Spleen (tissue), 11 donors: ENCODE data around the gene GNG11. TPM values are rescaled to one million over a fixed set of nuclear protein-coding genes. Genes with fewer than 3 reads are reported as not detected.
A peak's percentile ranks its signal among the peaks of the same experiment; 100 is the strongest.
"Not testable (repeated sequence)": the region's sequence is repeated elsewhere in the genome, so short reads cannot be mapped to it uniquely, and the experiment has no call there.

Source experiments
- DNase-seq: peaks from one replicate; pipeline ENCODE4 v3.0.0-alpha.2; 2020
- H3K27ac ChIP-seq, 8 donors: fragments of 200-600 bp; sonication (generic) in 7 of 8; 1 replicate in 4 of 8; 2 replicates in 4 of 8; pipeline versions ENCODE4 v1.5.0 to v1.8.0; 2016 to 2021; ENCODE audit warnings: inconsistent platforms in 4 of 8, mild to moderate bottlenecking in 4 of 8, moderate library complexity in 1 of 8
- H3K27me3 ChIP-seq, 7 donors: fragments of 200-600 bp; sonication (generic) in 6 of 7; replicated peaks in 1 of 7; 1 replicate in 4 of 7; 2 replicates in 3 of 7; pipeline versions ENCODE4 v1.5.0 to v1.8.0; 2016 to 2021; ENCODE audit warnings: inconsistent platforms in 3 of 7, mild to moderate bottlenecking in 1 of 7
- H3K36me3 ChIP-seq, 6 donors: fragments of 200-600 bp; sonication (generic) in 5 of 6; 1 replicate in 4 of 6; 2 replicates in 2 of 6; pipeline versions ENCODE4 v1.5.0 to v1.8.0; 2016 to 2021; ENCODE audit warnings: inconsistent platforms in 2 of 6
- H3K4me1 ChIP-seq, 6 donors: fragments of 200-600 bp; sonication (generic) in 5 of 6; 1 replicate in 3 of 6; 2 replicates in 3 of 6; pipeline versions ENCODE4 v1.5.0 to v1.8.0; 2016 to 2021; ENCODE audit warnings: inconsistent platforms in 3 of 6
- H3K4me3 ChIP-seq, 8 donors: fragments of 200-600 bp; sonication (generic) in 7 of 8; 1 replicate in 4 of 8; 2 replicates in 4 of 8; pipeline versions ENCODE4 v1.5.0 to v1.8.0; 2016 to 2021; ENCODE audit warnings: inconsistent platforms in 4 of 8, mild to moderate bottlenecking in 4 of 8, moderate library complexity in 2 of 8
- H3K9me3 ChIP-seq, 8 donors: fragments of 200-600 bp; sonication (generic) in 7 of 8; 1 replicate in 4 of 8; 2 replicates in 4 of 8; pipeline versions ENCODE4 v1.5.0 to v1.8.0; 2016 to 2021; ENCODE audit warnings: inconsistent platforms in 4 of 8
- CTCF ChIP-seq, 11 experiments: fragments of 200-600 bp in 7 of 11; fragments of 450-650 bp in 4 of 11; sonication (generic) in 4 of 11; IDR thresholded peaks in 8 of 11; conservative IDR thresholded peaks in 3 of 11; 1 replicate in 7 of 11; 2 replicates in 4 of 11; pipeline versions ENCODE4 v1.4.0 to v1.8.0; 2016 to 2021; ENCODE audit warnings: antibody characterized with exemption in 11 of 11, inconsistent platforms in 4 of 11, mild to moderate bottlenecking in 1 of 11
- POLR2A ChIP-seq, 3 donors: fragments of 450-650 bp; IDR thresholded peaks; one replicate each; pipeline ENCODE4 v1.5.1; 2017; ENCODE audit warnings: antibody characterized with exemption in 3 of 3, mild to moderate bottlenecking in 1 of 3
- POLR2AphosphoS5 ChIP-seq, 3 donors: sonication (generic); formaldehyde crosslinking; IDR thresholded peaks; one replicate each; pipeline ENCODE4 v1.5.1; 2017; ENCODE audit warnings: antibody characterized with exemption in 3 of 3
- WGBS, 5 donors: extraction: QIAGEN DNeasy Blood & Tissue Kit in 3 of 5; methylation state at CpG; one replicate each; pipeline versions ENCODE4 v1.1.5 to v1.1.7; 2013 to 2018; 5-methylcytosine and 5-hydroxymethylcytosine counted together
- intact Hi-C: fragments of 100-400 bp; cut with DNase I; formaldehyde crosslinking; loops from one replicate; pipeline ENCODE4 v1.15.0; 2023; ENCODE audit warnings: low total_unique reads
- polyA plus RNA-seq, 3 donors: library from polyadenylated mRNA; stranded (reverse); fragments of 200-250 nt; gene quantifications; one replicate each; pipeline ENCODE4 v1.2.1, GENCODE V29; 2013
- total RNA-seq, 7 donors: library from RNA; depleted of rRNA in 3 of 7; stranded (reverse); fragments of >200 nt in 3 of 7; fragmentation: NEBNext Ultra II Directional in 4 of 7; extraction: Animal tissue kit (Norgen Biotek cat#: 25700) in 4 of 7; gene quantifications; one replicate each; pipeline versions ENCODE4 v1.1.0 to v1.2.1, GENCODE V29; 2016 to 2021
- donor health status: healthy with polysubstance abuse.
- donor health status: DM: no; HTN: no; CAD: no; lungs with moderate emphysema.
- donor health status: DM: no; HTN: no; CAD: no.
- donor health status: Bipolar disorder and iron deficiency.
- donor health status: healthy.
- donor health status: DM: no; HTN: no; CAD: no.
- donor health status: DM: yes; HTN: yes; CAD: no.

GNG11 gene
- total and polyA plus RNA-seq, 10 donors, result 15.5 to 97.3 (median 37.0) TPM

- intact Hi-C loops, result no loop called here
- Histone ChIP-seq H3K4me1 (peaks cover 0 to 7% (median 0%) of the 10 kb centered on the region in 6 donors), H3K27ac (no peak overlapping the region), H3K36me3 (no peaks in the 10 kb centered on the region), H3K27me3 (peaks cover 0 to 6% (median 0%) of the 10 kb centered on the region in 7 donors), H3K4me3 (no peak overlapping the region), H3K9me3 (no peaks in the 10 kb centered on the region)
- TF ChIP-seq POLR2AphosphoS5 (IDR thresholded peaks at IDR 0.05), result no peak
- TF ChIP-seq CTCF (IDR thresholded peaks at IDR 0.05 in 8 of 11, conservative IDR thresholded peaks at IDR 0.05 in 3 of 11), result peak in 10 of 11 experiments; percentile 39 to 81 (median 65)
- no peak for TF ChIP-seq POLR2A (IDR thresholded peaks at IDR 0.05)
- no peak for DNase-seq
- 94 to 100% (median 97%) methylated on average over 1 of the region's 1 CpG for WGBS, 5 donors
Observed at GRCh38 chr7:93902777-93903423, 18.6 kb upstream of the GNG11 start.

- intact Hi-C loops, result no loop called here
- Histone ChIP-seq H3K27me3 (peaks cover 0 to 4% (median 0%) of the 10 kb centered on the region in 7 donors), H3K36me3 (no peaks in the 10 kb centered on the region), H3K4me1 (peaks cover 0 to 7% (median 0%) of the 10 kb centered on the region in 6 donors), H3K27ac (no peak within 1 kb of the TSS), H3K9me3 (no peaks in the 10 kb centered on the region), H3K4me3 (no peak within 1 kb of the TSS)
- WGBS, 5 donors, result 87 to 94% (median 89%) methylated on average over 3 of the region's 3 CpGs
- DNase-seq, result no peak
- TF ChIP-seq POLR2A (IDR thresholded peaks at IDR 0.05) (no peak), CTCF (IDR thresholded peaks at IDR 0.05 in 8 of 11, conservative IDR thresholded peaks at IDR 0.05 in 3 of 11) (no peak), POLR2AphosphoS5 (IDR thresholded peaks at IDR 0.05) (no peak)
Observed at GRCh38 chr7:93906267-93906666, 15.3 kb upstream of the GNG11 start, which contains the start of gene GNGT1. Gene GNGT1 (plus strand): TSS chr7:93906567. CDS start chr7:93906747, 180 bp downstream.

GRCh38 chr7:93910076-93910994 is 11.2 kb upstream of the GNG11 start:
- no peak for DNase-seq
- no peaks in the 10 kb centered on the region for H3K9me3 ChIP-seq
- no peaks in the 10 kb centered on the region for H3K27me3 ChIP-seq
- H3K36me3 ChIP-seq, result no peaks in the 10 kb centered on the region
- intact Hi-C loops, result no loop called here
- WGBS, 5 donors, result 46 to 69% (median 60%) methylated on average over 3 of the region's 3 CpGs
- TF ChIP-seq POLR2AphosphoS5 (IDR thresholded peaks at IDR 0.05) (no peak), CTCF (IDR thresholded peaks at IDR 0.05 in 8 of 11, conservative IDR thresholded peaks at IDR 0.05 in 3 of 11) (no peak), POLR2A (IDR thresholded peaks at IDR 0.05) (no peak)
- H3K4me3 ChIP-seq, result no peak overlapping the region
- H3K27ac ChIP-seq, result no peak overlapping the region
- H3K4me1 ChIP-seq, result no peaks in the 10 kb centered on the region

- intact Hi-C loops, H3K4me1 ChIP-seq, H3K36me3 ChIP-seq, DNase-seq, H3K27ac ChIP-seq, H3K4me3 ChIP-seq, H3K9me3 ChIP-seq, H3K27me3 ChIP-seq: not testable (repeated sequence)
- WGBS, 5 donors, result 57 to 92% (median 69%) methylated on average over 2 to 3 of the region's 3 CpGs
Observed at GRCh38 chr7:93911242-93911641, 10.3 kb upstream of the GNG11 start.

GRCh38 chr7:93911661-93912060 is 9.9 kb upstream of the GNG11 start:
- H3K9me3 ChIP-seq, intact Hi-C loops: not testable (repeated sequence)

More at GRCh38 chr7:93911661-93912060, 9.9 kb upstream of the GNG11 start:
- H3K4me1 ChIP-seq, H3K27me3 ChIP-seq, H3K4me3 ChIP-seq, DNase-seq, H3K36me3 ChIP-seq, H3K27ac ChIP-seq: not testable (repeated sequence)
